Suprapubic skin (tissue), 4 donors: ENCODE data around the gene FAM83G.

ENCODE experiments used
- EP300 ChIP-seq: sonication (generic); formaldehyde crosslinking; IDR thresholded peaks from one replicate; pipeline ENCODE4 v1.6.1; 2017; ENCODE audit warnings: antibody characterized with exemption
- POLR2A ChIP-seq, 2 donors: fragments of 450-650 bp; IDR thresholded peaks; one replicate each; pipeline ENCODE4 v1.6.1; 2017; ENCODE audit warnings: antibody characterized with exemption in 2 of 2, mild to moderate bottlenecking in 2 of 2, moderate library complexity in 2 of 2
- POLR2AphosphoS5 ChIP-seq, 3 donors: sonication (generic); formaldehyde crosslinking; IDR thresholded peaks; one replicate each; pipeline ENCODE4 v1.6.1; 2017; ENCODE audit warnings: antibody characterized with exemption in 3 of 3

DNA sequence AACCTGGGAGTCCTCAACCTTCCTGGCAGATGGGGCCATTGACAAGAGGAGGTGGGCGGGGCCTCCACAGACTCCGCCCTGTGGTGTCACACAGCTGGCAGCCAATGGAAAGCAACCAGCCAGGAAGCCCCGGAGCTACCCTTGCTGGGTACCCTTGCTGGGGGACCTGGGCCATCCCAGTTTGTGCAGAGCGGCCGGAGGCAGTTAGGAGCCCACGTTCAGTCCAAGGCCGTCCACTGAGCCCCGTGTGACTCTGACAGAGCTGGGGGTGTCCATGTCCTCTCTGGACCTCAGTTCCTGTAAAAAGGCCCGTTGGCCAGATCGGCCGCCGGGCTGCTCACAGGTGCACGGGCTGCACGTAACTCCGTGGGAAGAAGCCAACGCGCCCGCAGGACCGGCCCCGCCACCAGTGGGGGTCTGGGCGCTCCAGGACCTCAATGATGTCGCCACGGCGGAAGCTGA lies 17.1 kb upstream of the FAM83G start:
- TF ChIP-seq POLR2A (IDR thresholded peaks at IDR 0.05): no peak
- TF ChIP-seq POLR2AphosphoS5 (IDR thresholded peaks at IDR 0.05): no peak
- no peak for TF ChIP-seq EP300
